ENCODE results near the gene B3GALNT2. TPM values are rescaled to one million over a fixed set of nuclear protein-coding genes. Genes with fewer than 3 reads are reported as not detected.

Gene B3GALNT2
- total and polyA plus RNA-seq, 2 of the 8 experiments (the other 6 are each of a cell fraction or from before 2014, with no cell fraction given) = 15.4 to 39.4 TPM

GRCh38 chr1:235429143-235429542, 75.1 kb downstream of the B3GALNT2 start (continued):
- no peak for TF ChIP-seq CTCF (IDR thresholded peaks at IDR 0.05; ENCODE audit: control extremely low read depth in 1 of 3, insufficient read depth in 1 of 3, low read depth in 1 of 3, low read length in 3 of 3)
- TF ChIP-seq CBX8 (IDR thresholded peaks at IDR 0.05; ENCODE audit: borderline replicate concordance, low read depth, low read length) = no peak
- no peak for TF ChIP-seq SIN3A (conservative IDR thresholded peaks at IDR 0.05 in 1 of 2, IDR thresholded peaks at IDR 0.05 in 1 of 2; ENCODE audit: low read depth in 1 of 2, low read length in 2 of 2)
- no peak for TF ChIP-seq JUN (IDR thresholded peaks at IDR 0.05; ENCODE audit: low read depth, low read length)

Measured in H1 (cell line).